Endothelial cell of umbilical vein (primary cell): Measurements from ENCODE around the gene TRPC4AP. TPM values are rescaled to one million over a fixed set of nuclear protein-coding genes. Genes with fewer than 3 reads are reported as not detected.

Experiments used
- BruUV-seq: library from RNA; stranded (reverse); fragments of 400-500 nt; replicated peaks from 2 replicates; lab custom pipeline; 2021; lab: Mats Ljungman, UMichigan
- CTCF ChIA-PET: fragments of 300-600, 350-600 bp; sonication (Branson Sonifier 250); formaldehyde crosslinking; loops from one replicate; lab custom pipeline; 2021; ENCODE audit warnings: antibody characterized with exemption, inconsistent platforms; lab: Charles Lee
- POLR2A ChIA-PET: fragments of 300-600, 350-600 bp; sonication (Branson Sonifier 250); formaldehyde crosslinking; loops from one replicate; lab custom pipeline; 2021; ENCODE audit warnings: antibody characterized with exemption, inconsistent platforms; lab: Charles Lee
- DNase-seq: peaks from one replicate; pipeline ENCODE4 v3.0.0-alpha.2; 2011; ENCODE audit warnings: low read depth, low spot score
- FAIRE-seq: peaks from 2 replicates; lab custom pipeline; 2011; peaks lifted over from hg19 to GRCh38; lab: Jason Lieb, UNC
- H2AFZ ChIP-seq: 2 replicates; pipeline ENCODE4 v1.6.0; 2012; ENCODE audit warnings: low read depth, low read length, control low read depth, inconsistent platforms
- H3K27ac ChIP-seq: 2 replicates; pipeline ENCODE4 v1.5.1; 2011; ENCODE audit warnings: low read depth, mild to moderate bottlenecking, control low read depth, low read length, moderate library complexity; ENCODE audit not compliant: insufficient read depth
- H3K27me3 ChIP-seq, 2 experiments: 2 replicates each; pipeline versions ENCODE4 v1.6.0 to v1.6.1; 2011; ENCODE audit warnings: low read length in 2 of 2, mixed read lengths in 1 of 2; ENCODE audit not compliant: control insufficient read depth in 2 of 2, insufficient read depth in 2 of 2
- H3K36me3 ChIP-seq, 2 experiments: 2 replicates in 1 of 2; 3 replicates in 1 of 2; pipeline ENCODE4 v1.5.1; 2011; ENCODE audit warnings: low read length in 2 of 2, mild to moderate bottlenecking in 1 of 2, moderate library complexity in 1 of 2; ENCODE audit not compliant: control insufficient read depth in 2 of 2, insufficient read depth in 2 of 2; ENCODE audit errors: extremely low read depth in 1 of 2
- H3K4me1 ChIP-seq: 3 replicates; pipeline ENCODE4 v1.5.1; 2011; ENCODE audit warnings: mild to moderate bottlenecking, low read length; ENCODE audit not compliant: control insufficient read depth, insufficient read depth; ENCODE audit errors: extremely low read depth
- H3K4me2 ChIP-seq: 2 replicates; pipeline ENCODE4 v1.6.1; 2011; ENCODE audit warnings: low read length, control low read depth, mixed read lengths; ENCODE audit not compliant: insufficient read depth
- H3K4me3 ChIP-seq, 3 experiments: fragments of 200-600 bp in 1 of 3; sonication (generic), shearing (Covaris generic) in 1 of 3; replicated peaks in 1 of 3; 2 replicates each; pipeline ENCODE4 v1.5.1; 2011 to 2016; ENCODE audit warnings: control low read depth in 3 of 3, low read length in 3 of 3, mild to moderate bottlenecking in 2 of 3, inconsistent platforms in 1 of 3, low read depth in 1 of 3, moderate library complexity in 1 of 3; ENCODE audit not compliant: insufficient read depth in 1 of 3
- H3K79me2 ChIP-seq: 2 replicates; pipeline ENCODE4 v1.6.0; 2012; ENCODE audit warnings: low read length, inconsistent platforms; ENCODE audit not compliant: control insufficient read depth, insufficient read depth
- H3K9ac ChIP-seq: replicated peaks from 2 replicates; pipeline ENCODE3; 2011; ENCODE audit warnings: low read length, control low read depth; ENCODE audit not compliant: insufficient read depth; ENCODE audit errors: extremely low read depth
- H3K9me1 ChIP-seq: replicated peaks from 3 replicates; pipeline ENCODE4 v1.6.0; 2011; ENCODE audit warnings: mild to moderate bottlenecking, low read length; ENCODE audit not compliant: control insufficient read depth, insufficient read depth; ENCODE audit errors: extremely low read depth
- H3K9me3 ChIP-seq: replicated peaks from 2 replicates; pipeline ENCODE4 v1.5.1; 2012; ENCODE audit warnings: low read length, inconsistent platforms; ENCODE audit not compliant: control insufficient read depth, insufficient read depth
- H4K20me1 ChIP-seq: replicated peaks from 2 replicates; pipeline ENCODE3; 2011; ENCODE audit warnings: mild to moderate bottlenecking, low read length; ENCODE audit not compliant: control insufficient read depth, insufficient read depth; ENCODE audit errors: extremely low read depth
- EZH2 ChIP-seq: IDR thresholded peaks from 2 replicates; pipeline ENCODE4 v1.6.1; 2012; ENCODE audit warnings: borderline replicate concordance, low read depth, mild to moderate bottlenecking, moderate library complexity, low read length, inconsistent platforms; ENCODE audit not compliant: severe bottlenecking
- FOS ChIP-seq: IDR thresholded peaks from 2 replicates; pipeline ENCODE4 v1.6.1; 2011; ENCODE audit warnings: mild to moderate bottlenecking, low read length, moderate library complexity, borderline replicate concordance; ENCODE audit not compliant: insufficient read depth
- GATA2 ChIP-seq: IDR thresholded peaks from 2 replicates; pipeline ENCODE4 v1.7.0; 2011; ENCODE audit warnings: low read depth, mild to moderate bottlenecking, moderate library complexity, mixed read lengths, low read length; ENCODE audit not compliant: insufficient read length, insufficient read depth
- JUN ChIP-seq: IDR thresholded peaks from 2 replicates; pipeline ENCODE4 v1.6.1; 2011; ENCODE audit warnings: borderline replicate concordance, low read depth; ENCODE audit not compliant: insufficient read length, insufficient read depth
- MYC ChIP-seq: IDR thresholded peaks from one replicate; pipeline ENCODE4 v1.6.1; 2011; ENCODE audit warnings: mild to moderate bottlenecking, low read depth, low read length
- POLR2A ChIP-seq: IDR thresholded peaks from 2 replicates; pipeline ENCODE4 v1.6.1; 2012; ENCODE audit warnings: low read depth, mild to moderate bottlenecking, control low read depth, low read length
- POLR2AphosphoS5 ChIP-seq: IDR thresholded peaks from 2 replicates; pipeline ENCODE4 v1.6.1; 2012; ENCODE audit warnings: low read depth, mild to moderate bottlenecking, control low read depth, low read length, moderate library complexity; ENCODE audit not compliant: insufficient read depth
- dilution Hi-C: fragments of 300-500 bp; cut with MboI; formaldehyde crosslinking; loops from one replicate; pipeline ENCODE4 v1.15.0; 2019; ENCODE audit warnings: low sequenced_read_pairs; ENCODE audit not compliant: extremely low pct_ligation_motif_present
- intact Hi-C: fragments of 100-400 bp; cut with micrococcal nuclease; formaldehyde crosslinking; loops from one replicate; pipeline ENCODE4 v1.10.0; 2022
- polyA plus RNA-seq, 4 experiments: library from polyadenylated mRNA; depleted of rRNA in 3 of 4; stranded (reverse) in 3 of 4; unstranded in 1 of 4; fragments of >200 nt; gene quantifications; 2 replicates each; pipeline versions ENCODE4 v1.2.1 to v1.2.3, GENCODE V29; 2011 to 2012; ENCODE audit warnings: missing spikeins in 1 of 4
- total RNA-seq: library from RNA; stranded (reverse); gene quantifications from 2 replicates; pipeline ENCODE4 v1.2.3, GENCODE V29; 2021
- TF ChIP-seq, protein P1 (sequence below): IDR thresholded peaks from 2 replicates; pipeline ENCODE4 v1.6.1; 2011; ENCODE audit not compliant: insufficient read depth, insufficient read length
- TF ChIP-seq, protein P2 (sequence below), 2 donors: IDR thresholded peaks; 1 replicate in 1 of 2; 2 replicates in 1 of 2; pipeline ENCODE4 v1.5.1; 2011; ENCODE audit warnings: low read length in 2 of 2, mild to moderate bottlenecking in 2 of 2, moderate library complexity in 2 of 2, control low read depth in 1 of 2, inconsistent platforms in 1 of 2, low read depth in 1 of 2; ENCODE audit not compliant: insufficient read depth in 1 of 2; ENCODE audit errors: extremely low read depth in 1 of 2

TRPC4AP gene
- total and polyA plus RNA-seq, 2 donors (not counting 3 experiments of a cell fraction or from before 2014, with no cell fraction given), result 89.0 to 103 TPM

DNA sequence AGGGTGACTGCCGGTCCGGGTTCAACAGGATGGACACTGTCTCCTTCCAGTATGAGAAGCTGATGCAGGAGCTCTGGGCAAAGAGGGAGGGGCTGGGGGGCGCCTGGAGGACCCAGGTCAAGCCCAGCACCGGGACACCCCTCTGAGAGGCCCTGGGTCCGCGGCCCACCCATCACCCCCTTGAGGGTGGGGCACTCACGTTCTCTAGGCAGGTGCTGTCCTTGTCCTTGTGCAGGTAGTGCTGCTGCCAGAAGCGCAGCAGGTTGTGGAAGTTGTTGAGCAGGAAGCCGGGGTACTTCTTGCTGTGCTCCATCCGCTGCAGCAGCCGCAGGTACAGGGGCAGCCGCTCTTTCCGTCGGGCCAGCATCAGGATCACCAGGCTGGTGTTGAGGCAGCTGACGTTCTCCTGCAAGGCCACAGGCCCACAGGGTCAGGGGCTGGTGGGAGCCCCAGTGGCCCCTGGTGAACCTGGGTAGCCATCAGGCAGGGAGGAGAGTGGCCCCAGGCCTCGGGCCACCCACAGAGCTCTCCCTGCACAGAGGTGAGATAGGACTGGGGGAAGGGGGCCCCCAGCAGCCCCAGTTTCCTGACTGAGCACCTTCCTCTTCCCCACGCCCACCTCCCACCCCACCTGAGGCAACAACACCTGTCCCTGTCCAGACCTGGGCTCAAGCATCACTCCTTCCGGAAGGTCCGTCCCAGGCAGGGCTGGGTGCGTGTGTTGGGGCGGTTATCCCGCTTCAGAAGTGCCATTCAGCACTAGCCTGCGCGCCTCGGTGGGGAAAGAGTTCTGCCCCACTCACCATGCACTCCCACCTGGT is 89.2 kb downstream of the TRPC4AP start:
- Histone ChIP-seq H3K36me3 (peaks cover 16 to 90% of the 10 kb centered on the region in 2 experiments), H3K9ac (no peak overlapping the region), H3K79me2 (no peaks in the 10 kb centered on the region), H3K9me1 (no peaks in the 10 kb centered on the region), H3K9me3 (no peaks in the 10 kb centered on the region), H3K27me3 (no peaks in the 10 kb centered on the region), H4K20me1 (no peaks in the 10 kb centered on the region), H3K4me1 (no peaks in the 10 kb centered on the region), H2AFZ (no peak overlapping the region), H3K4me2 (no peak overlapping the region), H3K4me3 (no peak overlapping the region), H3K27ac (no peak overlapping the region)
- POLR2A ChIA-PET, result no interaction called here
- dilution Hi-C loops, result no loop called here
- FAIRE-seq (no peak), DNase-seq (no peak)
- CTCF ChIA-PET, result interaction anchor here (3.8 kb wide), 1 partner anchor 129 kb away, joined by 31 read pairs; no protein-coding TSS in a partner anchor
- TF ChIP-seq FOS, result no peak
- TF ChIP-seq, protein P1, sequence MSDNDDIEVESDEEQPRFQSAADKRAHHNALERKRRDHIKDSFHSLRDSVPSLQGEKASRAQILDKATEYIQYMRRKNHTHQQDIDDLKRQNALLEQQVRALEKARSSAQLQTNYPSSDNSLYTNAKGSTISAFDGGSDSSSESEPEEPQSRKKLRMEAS, result no peak
- TF ChIP-seq MYC, result no peak
- no peak for TF ChIP-seq GATA2
- TF ChIP-seq, protein P2, sequence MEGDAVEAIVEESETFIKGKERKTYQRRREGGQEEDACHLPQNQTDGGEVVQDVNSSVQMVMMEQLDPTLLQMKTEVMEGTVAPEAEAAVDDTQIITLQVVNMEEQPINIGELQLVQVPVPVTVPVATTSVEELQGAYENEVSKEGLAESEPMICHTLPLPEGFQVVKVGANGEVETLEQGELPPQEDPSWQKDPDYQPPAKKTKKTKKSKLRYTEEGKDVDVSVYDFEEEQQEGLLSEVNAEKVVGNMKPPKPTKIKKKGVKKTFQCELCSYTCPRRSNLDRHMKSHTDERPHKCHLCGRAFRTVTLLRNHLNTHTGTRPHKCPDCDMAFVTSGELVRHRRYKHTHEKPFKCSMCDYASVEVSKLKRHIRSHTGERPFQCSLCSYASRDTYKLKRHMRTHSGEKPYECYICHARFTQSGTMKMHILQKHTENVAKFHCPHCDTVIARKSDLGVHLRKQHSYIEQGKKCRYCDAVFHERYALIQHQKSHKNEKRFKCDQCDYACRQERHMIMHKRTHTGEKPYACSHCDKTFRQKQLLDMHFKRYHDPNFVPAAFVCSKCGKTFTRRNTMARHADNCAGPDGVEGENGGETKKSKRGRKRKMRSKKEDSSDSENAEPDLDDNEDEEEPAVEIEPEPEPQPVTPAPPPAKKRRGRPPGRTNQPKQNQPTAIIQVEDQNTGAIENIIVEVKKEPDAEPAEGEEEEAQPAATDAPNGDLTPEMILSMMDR (IDR thresholded peaks at IDR 0.05; ENCODE audit: extremely low read depth in 1 of 2, insufficient read depth in 1 of 2, low read depth in 1 of 2, low read length in 2 of 2), result no peak
- TF ChIP-seq POLR2AphosphoS5, result no peak
- TF ChIP-seq JUN, result no peak
- no peak for TF ChIP-seq POLR2A
- TF ChIP-seq EZH2, result no peak
- BruUV-seq, result no TSS peak
- intact Hi-C loops, result no loop called here
